BLaER1 (cell line): ENCODE results near the gene PLCB4.
A peak's percentile ranks its signal among the peaks of the same experiment; 100 is the strongest.

ENCODE experiments used
- H3K27ac ChIP-seq: shearing (Covaris generic); formaldehyde crosslinking; 2 replicates; pipeline ENCODE4 v1.8.1; 2022
- H3K27me3 ChIP-seq: shearing (Covaris generic); formaldehyde crosslinking; 2 replicates; pipeline ENCODE4 v1.8.1; 2022
- H3K36me3 ChIP-seq: shearing (Covaris generic); formaldehyde crosslinking; 2 replicates; pipeline ENCODE4 v1.8.1; 2022
- H3K4me1 ChIP-seq: shearing (Covaris generic); formaldehyde crosslinking; 2 replicates; pipeline ENCODE4 v1.8.1; 2022
- H3K4me2 ChIP-seq: shearing (Covaris generic); formaldehyde crosslinking; 2 replicates; pipeline ENCODE4 v1.8.1; 2022
- H3K4me3 ChIP-seq: shearing (Covaris generic); formaldehyde crosslinking; 2 replicates; pipeline ENCODE4 v1.8.1; 2022
- H3K9ac ChIP-seq: shearing (Covaris generic); formaldehyde crosslinking; 2 replicates; pipeline ENCODE4 v1.8.1; 2022
- H3K9me3 ChIP-seq: shearing (Covaris generic); formaldehyde crosslinking; 2 replicates; pipeline ENCODE4 v1.8.1; 2022
- H4K20me1 ChIP-seq: shearing (Covaris generic); formaldehyde crosslinking; 2 replicates; pipeline ENCODE4 v1.8.1; 2022
- Cebpa-rat ChIP-seq: shearing (Covaris generic); IDR thresholded peaks from 2 replicates; pipeline ENCODE4 v1.8.1; 2022

The PLCB4 gene

GRCh38 chr20:9241721-9242427 lies 173.0 kb downstream of the PLCB4 start:
- peaks cover 20% of the 10 kb centered on the region for H3K4me1 ChIP-seq
- TF ChIP-seq Cebpa-rat: no peak
- H3K27ac ChIP-seq: no peak overlapping the region
- H4K20me1 ChIP-seq: no peaks in the 10 kb centered on the region
- peak overlapping the region; percentile 58 for H3K4me2 ChIP-seq
- H3K9ac ChIP-seq: no peak overlapping the region
- no peaks in the 10 kb centered on the region for H3K9me3 ChIP-seq
- H3K4me3 ChIP-seq: no peak overlapping the region
- no peaks in the 10 kb centered on the region for H3K36me3 ChIP-seq
- H3K27me3 ChIP-seq: no peaks in the 10 kb centered on the region

- H3K4me2 ChIP-seq: no peak overlapping the region
- H3K9me3 ChIP-seq: no peaks in the 10 kb centered on the region
- no peak overlapping the region for H3K4me3 ChIP-seq
- H3K27me3 ChIP-seq: no peaks in the 10 kb centered on the region
- peaks cover 20% of the 10 kb centered on the region for H3K4me1 ChIP-seq
- no peak overlapping the region for H3K27ac ChIP-seq
- no peaks in the 10 kb centered on the region for H3K36me3 ChIP-seq
- H3K9ac ChIP-seq: no peak overlapping the region
- no peak for TF ChIP-seq Cebpa-rat
- H4K20me1 ChIP-seq: no peaks in the 10 kb centered on the region
Observed at GRCh38 chr20:9243986-9244385, 175.1 kb downstream of the PLCB4 start.

GRCh38 chr20:9244811-9245210 lies 175.9 kb downstream of the PLCB4 start:
- H3K27me3 ChIP-seq: no peaks in the 10 kb centered on the region
- no peaks in the 10 kb centered on the region for H3K9me3 ChIP-seq
- H3K27ac ChIP-seq: no peak overlapping the region
- H3K4me1 ChIP-seq: peaks cover 20% of the 10 kb centered on the region
- TF ChIP-seq Cebpa-rat: no peak
- no peak overlapping the region for H3K4me2 ChIP-seq
- no peak overlapping the region for H3K9ac ChIP-seq
- H3K4me3 ChIP-seq: no peak overlapping the region
- H3K36me3 ChIP-seq: no peaks in the 10 kb centered on the region
- H4K20me1 ChIP-seq: no peaks in the 10 kb centered on the region

GRCh38 chr20:9246731-9247130 lies 177.8 kb downstream of the PLCB4 start:
- no peaks in the 10 kb centered on the region for H3K27me3 ChIP-seq
- no peak; the same call in 1 of the 2 replicates for TF ChIP-seq Cebpa-rat

GRCh38 chr20:9250511-9250910 lies 181.6 kb downstream of the PLCB4 start:
- no peak for TF ChIP-seq Cebpa-rat
- no peaks in the 10 kb centered on the region for H3K27me3 ChIP-seq
- H4K20me1 ChIP-seq: no peaks in the 10 kb centered on the region
- no peak overlapping the region for H3K9ac ChIP-seq
- H3K4me1 ChIP-seq: no peaks in the 10 kb centered on the region
- H3K4me3 ChIP-seq: no peak overlapping the region
- no peak overlapping the region for H3K27ac ChIP-seq
- H3K9me3 ChIP-seq: no peaks in the 10 kb centered on the region
- no peaks in the 10 kb centered on the region for H3K36me3 ChIP-seq
- H3K4me2 ChIP-seq: no peak overlapping the region

More at GRCh38 chr20:9246731-9247130, 177.8 kb downstream of the PLCB4 start:
- H3K4me2 ChIP-seq: no peak overlapping the region
- no peak overlapping the region for H3K4me3 ChIP-seq
- H3K36me3 ChIP-seq: no peaks in the 10 kb centered on the region
- H3K27ac ChIP-seq: no peak overlapping the region
- peaks cover 7% of the 10 kb centered on the region for H3K4me1 ChIP-seq
- H4K20me1 ChIP-seq: no peaks in the 10 kb centered on the region
- no peak overlapping the region for H3K9ac ChIP-seq
- no peaks in the 10 kb centered on the region for H3K9me3 ChIP-seq

- TF ChIP-seq Cebpa-rat: no peak
- H3K9ac ChIP-seq: no peak overlapping the region
- H3K4me1 ChIP-seq: no peaks in the 10 kb centered on the region
- H3K27ac ChIP-seq: no peak overlapping the region
- no peaks in the 10 kb centered on the region for H4K20me1 ChIP-seq
- H3K4me3 ChIP-seq: no peak overlapping the region
- H3K36me3 ChIP-seq: no peaks in the 10 kb centered on the region
- no peaks in the 10 kb centered on the region for H3K9me3 ChIP-seq
- H3K27me3 ChIP-seq: no peaks in the 10 kb centered on the region
- no peak overlapping the region for H3K4me2 ChIP-seq
Observed at GRCh38 chr20:9253006-9253539, 184.2 kb downstream of the PLCB4 start.

- no peak for TF ChIP-seq Cebpa-rat
- no peaks in the 10 kb centered on the region for H3K9me3 ChIP-seq
Observed at GRCh38 chr20:9255171-9255570, 186.3 kb downstream of the PLCB4 start.

GRCh38 chr20:9256393-9256792 lies 187.5 kb downstream of the PLCB4 start:
- no peaks in the 10 kb centered on the region for H4K20me1 ChIP-seq
- TF ChIP-seq Cebpa-rat: no peak
- no peaks in the 10 kb centered on the region for H3K9me3 ChIP-seq
- H3K4me1 ChIP-seq: no peaks in the 10 kb centered on the region
- H3K27ac ChIP-seq: no peak overlapping the region
- H3K9ac ChIP-seq: no peak overlapping the region
- no peaks in the 10 kb centered on the region for H3K27me3 ChIP-seq
- H3K36me3 ChIP-seq: no peaks in the 10 kb centered on the region
- no peak overlapping the region for H3K4me2 ChIP-seq
- no peak overlapping the region for H3K4me3 ChIP-seq

More at GRCh38 chr20:9255171-9255570, 186.3 kb downstream of the PLCB4 start:
- no peaks in the 10 kb centered on the region for H3K4me1 ChIP-seq
- H3K4me3 ChIP-seq: no peak overlapping the region
- H3K4me2 ChIP-seq: no peak overlapping the region
- H3K9ac ChIP-seq: no peak overlapping the region
- no peaks in the 10 kb centered on the region for H4K20me1 ChIP-seq
- no peak overlapping the region for H3K27ac ChIP-seq
- H3K36me3 ChIP-seq: no peaks in the 10 kb centered on the region
- H3K27me3 ChIP-seq: no peaks in the 10 kb centered on the region

- Histone ChIP-seq H3K4me1 (no peaks in the 10 kb centered on the region), H3K4me2 (no peak overlapping the region), H3K27ac (no peak overlapping the region), H3K36me3 (no peaks in the 10 kb centered on the region), H4K20me1 (no peaks in the 10 kb centered on the region), H3K9ac (no peak overlapping the region), H3K4me3 (no peak overlapping the region), H3K9me3 (no peaks in the 10 kb centered on the region), H3K27me3 (no peaks in the 10 kb centered on the region)
- TF ChIP-seq Cebpa-rat: no peak
Observed at GRCh38 chr20:9258901-9259300, 190.0 kb downstream of the PLCB4 start.

GRCh38 chr20:9260027-9260426 lies 191.1 kb downstream of the PLCB4 start:
- Histone ChIP-seq H4K20me1 (no peaks in the 10 kb centered on the region), H3K4me3 (no peak overlapping the region), H3K36me3 (no peaks in the 10 kb centered on the region), H3K27me3 (no peaks in the 10 kb centered on the region), H3K9me3 (no peaks in the 10 kb centered on the region), H3K27ac (no peak overlapping the region), H3K4me2 (no peak overlapping the region), H3K9ac (no peak overlapping the region), H3K4me1 (no peaks in the 10 kb centered on the region)
- no peak for TF ChIP-seq Cebpa-rat

GRCh38 chr20:9261781-9262180 lies 192.9 kb downstream of the PLCB4 start:
- H3K4me1 ChIP-seq: no peaks in the 10 kb centered on the region
- TF ChIP-seq Cebpa-rat: no peak
- no peaks in the 10 kb centered on the region for H3K27me3 ChIP-seq
- H3K9me3 ChIP-seq: no peaks in the 10 kb centered on the region
- H3K36me3 ChIP-seq: no peaks in the 10 kb centered on the region
- no peak overlapping the region for H3K27ac ChIP-seq
- no peaks in the 10 kb centered on the region for H4K20me1 ChIP-seq
- no peak overlapping the region for H3K4me2 ChIP-seq
- no peak overlapping the region for H3K4me3 ChIP-seq
- no peak overlapping the region for H3K9ac ChIP-seq
